Measurements from ENCODE around the gene MTRF1L. TPM values are rescaled to one million over a fixed set of nuclear protein-coding genes. Genes with fewer than 3 reads are reported as not detected.

MTRF1L gene
- total RNA-seq, 1 experiment from 2014 or later: 26.5 TPM

DNA sequence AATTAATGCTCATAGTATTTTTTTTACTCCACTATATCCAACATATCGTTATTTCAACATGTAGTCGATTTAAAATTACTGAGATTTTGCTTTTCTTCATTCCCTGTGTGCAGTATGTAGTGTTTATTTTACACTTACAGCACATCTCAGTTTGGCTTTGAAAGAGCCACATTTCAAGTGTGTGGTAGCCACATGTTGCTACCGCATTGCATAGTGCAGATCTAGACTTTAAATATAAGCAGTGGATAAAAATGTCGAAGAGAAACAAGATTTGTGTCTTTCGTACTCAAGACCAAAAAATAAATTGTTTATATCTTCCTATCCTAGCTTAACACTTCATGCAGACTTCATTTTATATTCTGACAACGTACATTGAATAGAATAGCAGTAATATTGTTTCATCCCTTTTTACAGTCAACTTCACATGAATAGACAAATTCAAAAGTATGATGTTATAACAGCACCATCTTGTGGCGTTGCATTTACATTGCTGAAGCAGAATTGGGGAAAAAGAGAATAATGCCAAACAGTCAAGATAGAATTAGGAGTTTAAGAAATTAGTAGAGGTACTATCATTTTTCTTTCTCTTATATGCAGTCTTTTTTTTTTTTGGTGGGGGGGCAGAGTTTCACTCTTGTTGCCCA, 49.5 kb downstream of the MTRF1L start:
- no peaks in the 10 kb centered on the region for H3K36me3 Mint-ChIP-seq (ENCODE audit: insufficient read depth in 1 of 3, low read depth in 3 of 3)
- Histone ChIP-seq H2AK5ac (ENCODE audit: insufficient read length, low read length) (no peak overlapping the region), H3K4me2 (ENCODE audit: insufficient read depth, insufficient read length, low read length) (no peak overlapping the region)

More for the DNA sequence above, 49.5 kb downstream of the MTRF1L start:
- Histone ChIP-seq H3K79me1 (ENCODE audit: insufficient read depth, low read depth, low read length, poor library complexity, severe bottlenecking) (no peaks in the 10 kb centered on the region), H4K20me1 (ENCODE audit: control insufficient read depth, insufficient read depth, insufficient read length) (no peaks in the 10 kb centered on the region), H2AFZ (ENCODE audit: low read length) (no peak overlapping the region), H3K23ac (ENCODE audit: insufficient read length, low read depth, low read length) (no peak overlapping the region), H2BK20ac (ENCODE audit: low read depth, low read length, poor library complexity, severe bottlenecking) (no peak overlapping the region), H3K79me2 (ENCODE audit: insufficient read depth, low read length) (no peaks in the 10 kb centered on the region), H3K56ac (ENCODE audit: insufficient read length, low read depth, low read length) (no peak overlapping the region), H2BK5ac (ENCODE audit: insufficient read length, low read length) (no peak overlapping the region), H4K8ac (replicated peaks; ENCODE audit: insufficient read length, low read depth, low read length) (no peak overlapping the region), H3K18ac (ENCODE audit: insufficient read length, low read depth, low read length) (no peak overlapping the region), H3K27ac (ENCODE audit: insufficient read length, low read depth, low read length) (no peak overlapping the region), H3K4ac (ENCODE audit: low read depth, low read length) (no peak overlapping the region), H2BK15ac (ENCODE audit: low read depth, low read length) (no peak overlapping the region), H3K4me1 (ENCODE audit: insufficient read depth, low read length) (peaks cover 4% of the 10 kb centered on the region; the same call in 1 of the 2 replicates), H3K23me2 (ENCODE audit: insufficient read length, low read depth, low read length, poor library complexity, severe bottlenecking) (no peaks in the 10 kb centered on the region), H4K91ac (ENCODE audit: insufficient read length, low read depth, low read length) (no peak overlapping the region), H3T11ph (ENCODE audit: low read length) (no peak overlapping the region), H3K27me3 (ENCODE audit: insufficient read depth, low read length) (no peaks in the 10 kb centered on the region), H3K14ac (ENCODE audit: insufficient read depth, low read length) (no peak overlapping the region), H2BK12ac (ENCODE audit: insufficient read length, low read depth, low read length) (no peak overlapping the region), H2BK120ac (ENCODE audit: low read depth, low read length, poor library complexity, severe bottlenecking) (no peak overlapping the region), H4K5ac (ENCODE audit: insufficient read length, low read depth, low read length) (no peak overlapping the region), H3K9ac (ENCODE audit: extremely low read depth, insufficient read length, low read length) (no peak overlapping the region), H3K9me3 (ENCODE audit: control insufficient read depth, low read depth, low read length) (no peaks in the 10 kb centered on the region)
- 100% methylated on average over 1 of the region's 7 CpGs for WGBS (ENCODE audit: extremely low coverage, insufficient read length, low lambda C conversion rate)
- TF ChIP-seq, protein P1, sequence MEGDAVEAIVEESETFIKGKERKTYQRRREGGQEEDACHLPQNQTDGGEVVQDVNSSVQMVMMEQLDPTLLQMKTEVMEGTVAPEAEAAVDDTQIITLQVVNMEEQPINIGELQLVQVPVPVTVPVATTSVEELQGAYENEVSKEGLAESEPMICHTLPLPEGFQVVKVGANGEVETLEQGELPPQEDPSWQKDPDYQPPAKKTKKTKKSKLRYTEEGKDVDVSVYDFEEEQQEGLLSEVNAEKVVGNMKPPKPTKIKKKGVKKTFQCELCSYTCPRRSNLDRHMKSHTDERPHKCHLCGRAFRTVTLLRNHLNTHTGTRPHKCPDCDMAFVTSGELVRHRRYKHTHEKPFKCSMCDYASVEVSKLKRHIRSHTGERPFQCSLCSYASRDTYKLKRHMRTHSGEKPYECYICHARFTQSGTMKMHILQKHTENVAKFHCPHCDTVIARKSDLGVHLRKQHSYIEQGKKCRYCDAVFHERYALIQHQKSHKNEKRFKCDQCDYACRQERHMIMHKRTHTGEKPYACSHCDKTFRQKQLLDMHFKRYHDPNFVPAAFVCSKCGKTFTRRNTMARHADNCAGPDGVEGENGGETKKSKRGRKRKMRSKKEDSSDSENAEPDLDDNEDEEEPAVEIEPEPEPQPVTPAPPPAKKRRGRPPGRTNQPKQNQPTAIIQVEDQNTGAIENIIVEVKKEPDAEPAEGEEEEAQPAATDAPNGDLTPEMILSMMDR (conservative IDR thresholded peaks at IDR 0.05): peak; percentile 76
- DNase-seq: no peak
- Mint-ChIP-seq H3K27me3 (ENCODE audit: low read depth) (no peaks in the 10 kb centered on the region), H3K27ac (no peak overlapping the region), H3K4me1 (peaks cover 13 to 18% of the 10 kb centered on the region in 2 experiments), H3K9me3 (no peaks in the 10 kb centered on the region; a peak in 1 of 5 replicates), H3K4me3 (no peak overlapping the region)

All from H9 (cell line).